GM19328 (cell line): ENCODE results near the gene PIN1.
A peak's percentile ranks its signal among the peaks of the same experiment; 100 is the strongest.
"Not testable (repeated sequence)": the region's sequence is repeated elsewhere in the genome, so short reads cannot be mapped to it uniquely, and the experiment has no call there.

Experiments
- ATAC-seq: cut with Tn5 transposase; IDR thresholded peaks from one replicate; pipeline ENCODE4 v1.9.1; 2021; ENCODE audit warnings: mild to moderate bottlenecking, moderate library complexity; ENCODE audit not compliant: unreplicated experiment

The PIN1 gene

DNA sequence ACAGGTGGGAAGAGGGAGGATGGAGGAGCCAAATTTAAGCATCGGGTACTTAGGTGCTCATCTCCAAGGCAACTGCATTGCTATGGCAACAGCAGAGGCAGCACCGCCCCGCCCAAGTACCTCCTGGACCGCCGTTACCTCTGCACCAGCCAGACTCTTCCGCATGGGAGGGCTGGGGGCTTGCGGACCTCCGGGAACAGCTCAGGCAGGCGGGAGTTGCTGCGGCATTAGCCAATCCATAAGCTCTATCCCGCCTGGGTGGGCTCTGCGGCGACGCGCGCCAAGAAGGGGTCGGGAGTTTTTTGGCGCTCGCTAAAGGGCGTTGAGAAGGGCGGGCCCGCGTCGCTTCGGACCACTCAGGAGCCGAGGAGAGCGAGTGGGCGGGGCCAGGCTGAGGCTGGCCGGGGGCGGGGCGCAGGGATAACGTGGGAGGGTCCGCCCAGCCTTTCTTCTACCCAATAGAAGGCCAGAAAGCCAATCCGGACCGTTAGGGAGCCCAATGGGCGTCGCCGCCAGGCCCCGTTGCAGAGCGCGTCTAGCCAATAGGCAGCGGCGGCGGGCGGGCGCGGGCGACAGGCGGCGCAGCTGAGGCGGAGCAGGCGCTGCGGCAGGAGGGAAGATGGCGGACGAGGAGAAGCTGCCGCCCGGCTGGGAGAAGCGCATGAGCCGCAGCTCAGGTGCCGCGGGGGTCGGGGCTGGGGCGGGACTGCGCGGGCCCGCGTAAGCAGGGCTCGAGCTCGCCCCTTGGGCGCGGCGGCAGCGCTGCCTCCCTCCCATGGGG is at the start of gene PIN1:
PIN1 (plus strand) TSS at position 593 of the 781 bp plus-strand sequence; CDS start at position 620, 27 bp downstream.
- ATAC-seq, result peak; percentile 97

DNA sequence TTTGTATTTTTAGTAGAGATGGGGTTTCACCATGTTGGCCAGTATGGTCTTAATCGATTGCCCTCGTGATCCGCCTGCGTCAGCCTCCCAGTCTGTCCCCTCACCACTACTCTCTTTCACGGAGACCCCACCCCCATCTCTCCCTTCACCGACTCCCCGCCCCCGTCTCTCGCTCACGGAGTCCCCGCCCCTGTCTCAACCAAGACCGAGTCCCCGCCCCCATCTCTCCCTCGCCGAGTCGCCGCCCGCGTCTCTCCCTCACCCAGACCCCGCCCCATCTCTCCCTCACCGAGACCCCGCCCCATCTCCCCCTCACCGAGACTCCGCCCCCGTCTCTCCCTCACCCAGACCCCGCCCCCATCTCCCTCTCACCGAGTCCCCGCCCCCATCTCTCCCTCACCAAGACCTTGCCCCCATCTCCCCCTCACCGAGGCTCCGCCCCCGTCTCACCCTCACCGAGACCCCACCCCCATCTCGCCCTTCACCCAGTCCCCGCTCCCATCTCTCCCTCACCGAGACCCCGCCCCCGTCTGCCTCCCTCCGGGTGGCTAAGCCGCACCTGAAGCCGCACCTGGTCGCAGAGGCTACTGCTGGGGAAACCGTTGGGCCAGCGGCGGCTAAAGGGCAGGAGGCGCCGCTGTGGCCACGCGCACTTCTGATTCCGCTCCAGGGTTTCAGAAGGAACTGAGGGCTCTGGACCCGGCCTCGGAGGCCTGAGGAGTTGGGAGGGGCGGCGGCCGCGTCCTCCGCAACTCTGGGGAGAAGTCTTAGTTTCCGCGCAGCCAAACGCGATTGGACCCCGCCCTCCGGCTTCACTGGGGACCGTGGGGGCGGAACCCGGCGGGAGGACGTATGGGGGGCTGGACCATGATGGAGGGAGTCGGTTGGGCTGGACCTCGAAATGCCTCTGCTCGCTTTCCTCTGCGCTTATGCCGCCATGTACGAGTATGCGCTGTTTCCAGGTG is 49.5 kb upstream of the PIN1 start:
- peak; percentile 67 for ATAC-seq

DNA sequence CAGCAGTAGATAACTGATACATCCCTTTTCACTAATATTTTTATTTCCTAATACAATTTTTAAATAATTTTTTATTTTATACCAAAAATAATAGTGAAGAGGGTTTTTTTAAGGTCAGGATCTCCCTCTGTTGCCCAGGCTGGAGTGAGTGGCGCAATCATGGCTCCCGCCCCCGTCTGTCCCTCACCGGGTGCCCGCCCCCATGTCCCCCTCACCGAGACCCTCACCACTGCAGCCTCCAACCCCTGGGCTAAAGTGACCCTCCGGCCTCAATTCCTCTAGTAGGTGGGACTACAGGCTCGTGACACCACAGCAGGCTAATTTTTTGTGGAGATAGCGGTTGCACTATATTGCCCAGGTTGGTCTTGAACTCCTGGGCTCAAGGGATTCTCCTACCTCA is 48.8 kb upstream of the PIN1 start:
- no peak for ATAC-seq

DNA sequence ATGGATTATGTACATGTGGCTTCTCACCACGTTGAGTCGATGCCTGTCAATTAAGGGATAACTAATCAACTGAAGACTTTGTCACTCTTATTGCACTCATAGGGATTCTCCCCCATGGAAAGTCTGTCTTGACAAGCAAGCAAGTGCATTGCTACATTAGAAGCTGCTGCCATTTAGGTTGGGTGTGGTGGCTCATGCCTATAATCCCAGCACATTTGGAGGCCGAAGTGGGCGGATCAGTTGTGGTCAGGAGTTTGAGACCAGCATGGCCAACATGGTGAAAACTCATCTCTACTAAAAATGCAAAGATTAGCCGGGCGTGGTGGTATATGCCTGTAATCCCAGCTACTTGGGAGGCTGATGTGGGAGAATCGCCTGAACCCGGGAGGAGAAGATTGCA is 48.3 kb upstream of the PIN1 start:
- ATAC-seq, result no peak

DNA sequence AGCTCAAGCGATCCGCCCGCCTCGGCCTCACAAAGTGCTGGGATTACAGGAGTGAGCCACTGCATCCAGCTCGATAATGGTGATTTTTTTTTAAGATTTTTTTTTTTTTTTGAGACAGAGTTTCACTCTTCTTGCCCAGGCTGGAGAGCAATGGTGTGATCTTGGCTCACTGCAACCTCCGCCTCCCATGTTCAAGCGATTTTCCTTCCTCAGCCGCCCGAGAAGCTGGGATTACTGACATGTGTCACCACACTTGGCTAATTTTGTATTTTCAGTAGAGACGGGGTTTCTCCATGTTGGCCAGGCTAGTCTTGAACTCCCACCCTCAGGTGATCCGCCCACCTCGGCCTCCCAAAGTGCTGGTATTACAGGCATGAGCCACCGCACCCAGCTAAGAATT is 46.5 kb upstream of the PIN1 start:
- not testable (repeated sequence) for ATAC-seq

DNA sequence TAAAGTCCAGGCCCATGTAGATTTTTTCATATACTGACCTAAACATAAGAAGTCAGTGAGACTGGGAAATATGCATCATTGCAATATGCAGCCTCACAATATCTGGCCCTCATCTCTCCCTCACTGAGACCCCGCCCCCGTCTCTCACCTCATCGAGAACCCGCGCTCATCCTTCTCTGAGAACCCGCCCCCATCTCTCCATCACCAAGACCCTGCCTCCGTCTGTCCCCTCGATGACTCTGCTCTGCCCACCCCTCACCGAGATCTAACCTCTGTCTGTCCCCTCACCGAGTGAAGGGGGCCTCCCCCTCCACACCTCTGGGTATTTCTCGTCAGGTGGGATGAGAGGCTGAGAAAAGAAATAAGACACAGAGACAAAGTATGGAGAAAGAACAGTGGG is 46.1 kb upstream of the PIN1 start:
- ATAC-seq, result no peak

DNA sequence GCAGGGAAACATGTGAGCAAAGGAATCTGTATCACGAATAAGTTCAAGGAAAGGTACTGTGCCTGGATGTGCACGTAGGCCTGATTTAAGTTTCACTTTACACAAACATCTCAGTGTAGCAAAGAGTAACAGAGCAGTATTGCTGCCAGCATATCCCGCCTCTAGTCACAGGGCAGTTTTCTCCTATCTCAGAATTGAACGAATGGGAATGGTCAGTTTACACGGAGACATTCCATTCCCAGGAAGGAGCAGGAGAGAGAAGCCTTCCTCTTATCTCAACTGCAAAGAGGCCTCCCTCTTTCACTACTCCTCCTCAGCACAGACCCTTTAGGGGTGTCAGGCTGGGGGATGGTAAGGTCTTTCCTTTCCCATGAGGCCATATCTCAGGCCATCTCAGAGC is 45.5 kb upstream of the PIN1 start:
- ATAC-seq, result not testable (repeated sequence)

DNA sequence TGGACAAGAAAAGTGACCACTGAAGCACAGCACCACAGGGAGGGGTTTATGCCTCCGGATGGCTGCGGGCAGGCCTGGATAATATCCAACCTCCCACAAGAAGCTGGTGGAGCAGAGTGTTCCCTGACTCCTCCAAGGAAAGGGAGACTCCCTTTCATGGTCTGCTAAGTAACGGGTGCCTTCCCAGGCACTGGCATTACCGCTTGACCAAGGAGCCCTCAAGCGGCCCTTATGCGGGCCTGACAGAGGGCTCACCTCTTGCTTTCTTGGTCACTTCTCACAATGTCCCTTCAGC is 44.1 kb upstream of the PIN1 start:
- ATAC-seq, result not testable (repeated sequence)

DNA sequence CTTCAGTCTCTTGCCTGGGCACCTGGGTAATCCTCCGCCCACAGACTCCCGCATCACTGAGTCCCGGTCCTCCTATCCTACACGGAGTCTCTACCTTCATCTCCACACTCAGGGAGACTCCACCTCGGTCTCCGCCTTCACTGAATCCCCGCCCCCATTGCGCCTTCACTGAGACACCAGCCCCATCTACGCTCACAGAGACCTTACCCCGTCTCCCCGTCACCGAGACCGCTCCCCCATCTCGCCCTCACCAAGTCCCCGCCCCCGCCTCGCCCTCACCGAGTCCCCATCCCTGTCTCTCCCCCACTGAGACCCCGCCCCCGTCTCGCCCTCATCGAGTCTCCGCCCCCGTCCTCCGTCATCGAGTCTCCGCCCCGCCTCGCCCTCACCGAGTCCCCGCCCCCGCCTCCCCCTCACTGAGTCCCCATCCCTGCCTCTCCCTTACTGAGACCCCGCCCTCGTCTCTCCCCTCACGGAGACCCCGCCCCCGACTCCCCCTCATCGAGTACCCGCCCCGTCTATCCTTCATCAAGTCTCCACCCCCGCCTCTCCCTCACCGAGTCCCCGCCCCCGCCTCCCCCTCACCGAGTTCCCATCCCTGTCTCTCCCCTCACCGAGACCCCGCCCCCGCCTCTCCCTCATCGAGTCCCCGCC is 43.4 kb upstream of the PIN1 start:
- ATAC-seq, result no peak

DNA sequence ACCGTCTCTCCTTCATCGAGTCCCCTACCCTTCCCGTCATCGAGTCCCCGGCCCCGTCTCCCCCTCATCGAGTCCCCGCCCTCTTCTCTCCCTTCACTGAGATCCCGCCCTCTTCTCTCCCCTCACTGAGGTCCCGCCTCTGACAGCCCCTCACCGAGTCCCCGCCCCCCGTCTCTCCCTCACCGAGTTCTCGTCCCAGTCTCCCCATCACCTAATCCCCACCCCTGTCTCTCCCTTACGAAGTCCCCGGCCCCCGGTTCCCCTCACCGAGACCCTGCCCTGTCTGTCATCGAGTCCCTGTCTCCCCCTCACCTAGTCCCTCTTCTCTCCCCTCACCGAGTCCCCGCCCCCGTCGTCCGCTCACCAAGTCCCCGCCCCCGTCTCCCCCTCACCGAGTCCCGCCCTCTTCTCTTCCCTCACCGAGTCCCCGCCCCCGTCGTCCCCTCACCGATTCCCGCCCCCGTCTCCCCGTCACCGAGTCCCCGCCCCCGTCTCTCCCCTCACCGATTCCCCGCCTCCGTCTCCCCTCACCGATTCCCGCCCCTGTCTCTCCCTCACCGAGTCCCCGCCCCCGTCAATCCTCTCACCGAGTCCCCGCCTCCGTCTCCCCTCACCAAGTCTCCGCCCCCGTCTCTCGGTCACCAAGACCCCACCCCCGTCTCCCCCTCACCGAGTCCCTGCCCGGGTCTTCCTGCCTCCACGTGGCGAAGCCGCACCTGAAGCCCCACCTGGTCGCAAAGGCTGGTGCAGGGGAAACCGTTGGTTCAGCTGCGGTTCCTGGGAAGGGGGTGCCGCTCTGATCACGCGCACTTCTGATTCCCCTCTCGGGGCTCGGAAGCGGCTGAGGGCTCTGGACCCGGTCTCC is 42.7 kb upstream of the PIN1 start:
- no peak for ATAC-seq

DNA sequence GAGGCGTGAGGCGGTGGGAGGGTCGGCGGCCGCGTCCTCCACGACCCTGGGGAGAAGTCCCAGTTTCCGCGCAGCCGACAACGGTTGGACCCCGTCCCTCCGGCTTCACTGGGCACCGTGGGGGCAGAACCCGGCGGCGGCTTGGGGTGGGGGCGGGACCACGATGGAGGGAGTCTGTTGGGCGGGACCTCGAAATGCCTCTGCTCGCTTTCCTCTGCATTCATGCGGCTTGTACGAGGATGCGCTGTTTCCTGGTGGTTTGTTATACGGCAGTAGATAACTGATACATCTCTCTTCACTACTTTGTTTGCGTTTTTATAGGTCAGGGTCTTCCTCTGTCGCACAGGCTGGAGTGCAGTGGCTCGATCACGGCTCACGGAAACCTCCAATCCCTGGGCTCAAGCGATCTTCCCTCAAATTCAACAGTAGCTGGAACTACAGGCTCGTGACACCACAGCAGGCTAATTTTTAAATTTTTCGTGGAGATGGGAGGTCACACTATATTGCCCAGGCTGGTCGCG is 42.0 kb upstream of the PIN1 start:
- no peak for ATAC-seq

DNA sequence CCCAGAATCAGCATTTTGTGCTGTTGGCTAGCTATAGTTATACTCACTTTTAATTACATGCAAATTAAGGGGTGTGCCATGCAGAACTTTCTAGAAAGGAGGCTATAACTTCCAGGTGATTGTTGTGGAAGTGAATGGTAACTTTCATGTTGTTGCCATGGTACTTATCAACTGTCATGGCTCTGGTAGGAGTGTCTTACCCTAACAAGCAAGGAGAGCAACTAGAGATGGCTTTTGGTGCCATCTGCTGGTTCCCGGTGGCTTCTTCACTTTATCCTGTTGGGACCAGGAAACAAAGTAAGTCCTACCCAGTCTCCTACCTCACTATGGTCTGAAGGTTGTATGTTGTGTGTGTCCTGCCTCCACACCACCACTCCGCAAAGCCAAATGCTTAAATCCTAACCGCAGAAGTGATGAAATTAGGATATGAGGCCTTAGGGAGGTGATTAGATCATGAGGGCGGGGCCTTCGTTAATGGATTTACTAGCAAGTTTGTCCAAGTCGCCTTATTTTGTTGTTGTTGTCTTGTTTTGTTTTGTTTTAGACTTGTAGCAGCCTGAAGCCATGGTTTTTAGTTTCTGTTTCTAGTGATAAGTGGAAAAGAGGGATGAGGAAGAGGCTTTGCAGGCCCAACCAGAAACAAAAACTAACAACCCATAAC is 38.9 kb upstream of the PIN1 start:
- no peak for ATAC-seq

DNA sequence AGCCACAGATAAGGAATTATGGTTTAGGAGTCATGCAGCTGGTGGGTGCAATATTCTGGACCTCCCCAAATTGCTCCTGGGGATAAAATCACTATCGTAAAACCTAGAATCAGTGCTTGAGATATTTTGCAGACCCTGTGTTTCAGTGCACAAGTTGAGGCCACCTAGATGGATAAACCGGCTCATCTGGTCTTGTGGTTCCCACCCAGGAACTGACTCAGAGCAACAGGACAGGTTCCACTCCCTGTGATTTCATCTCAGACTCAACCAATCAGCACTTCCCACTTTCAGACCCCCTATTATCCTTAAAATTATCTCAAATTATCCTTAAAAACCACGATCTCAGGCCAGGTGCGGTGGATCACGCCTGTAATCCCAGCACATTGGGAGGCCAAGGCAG is 37.2 kb upstream of the PIN1 start:
- ATAC-seq, result no peak

DNA sequence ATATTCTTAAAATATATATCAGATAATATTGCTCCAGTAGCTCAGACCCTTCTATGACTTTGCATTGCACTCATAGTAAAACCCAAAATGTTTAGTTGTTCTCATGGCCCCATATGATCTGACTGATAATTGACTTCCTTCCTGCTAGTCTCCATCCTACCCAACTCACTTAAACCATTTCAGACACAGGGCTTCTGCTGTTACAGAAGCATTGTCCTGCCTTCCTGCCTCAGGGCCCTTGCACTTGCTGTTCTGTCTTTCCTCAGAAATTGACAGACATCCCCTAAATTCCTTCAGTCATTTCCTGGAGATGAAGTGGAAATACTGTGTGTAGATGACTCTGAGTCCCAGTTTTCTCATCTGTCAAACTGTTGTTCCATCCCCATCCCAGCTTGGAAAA is 36.0 kb upstream of the PIN1 start:
- ATAC-seq, result no peak

DNA sequence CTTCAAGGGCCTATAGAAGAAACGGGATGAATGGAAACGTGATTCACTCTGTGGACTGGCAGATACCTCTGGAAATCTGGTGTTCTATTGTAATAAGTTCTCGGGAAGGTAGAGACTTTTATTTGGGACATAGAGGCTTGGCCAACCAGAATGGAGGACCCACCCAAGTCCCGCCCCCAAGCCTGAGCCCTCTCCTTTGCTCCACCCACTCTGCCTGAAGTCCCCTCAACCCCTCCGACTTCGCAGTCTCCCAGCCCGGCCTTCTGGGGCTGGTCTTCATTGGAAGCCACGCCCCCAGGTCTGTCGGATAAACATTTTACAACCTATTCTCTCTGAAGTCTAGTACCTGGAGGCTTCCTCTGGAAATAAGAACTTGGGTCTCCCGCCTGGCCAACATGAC is 33.1 kb upstream of the PIN1 start:
- ATAC-seq, result no peak

DNA sequence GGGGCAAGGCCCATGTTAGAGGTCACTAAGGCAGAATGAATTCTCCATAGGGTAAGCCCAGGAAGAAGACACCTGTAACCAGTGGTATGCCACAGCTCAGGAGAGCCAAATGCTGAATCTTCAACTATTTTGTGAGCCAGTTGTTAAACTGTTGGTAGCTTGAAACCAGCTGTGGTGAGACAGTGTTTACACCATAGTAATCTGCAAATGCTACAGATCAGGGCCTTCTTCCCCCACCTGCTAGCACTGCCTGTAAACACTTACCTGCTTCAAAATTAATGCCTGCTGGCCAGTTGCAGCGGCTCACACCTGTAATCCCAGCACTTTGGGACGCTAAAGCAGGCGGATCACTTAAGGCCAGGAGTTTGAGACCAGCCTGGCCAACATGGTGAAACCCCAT is 28.3 kb upstream of the PIN1 start:
- ATAC-seq, result no peak

DNA sequence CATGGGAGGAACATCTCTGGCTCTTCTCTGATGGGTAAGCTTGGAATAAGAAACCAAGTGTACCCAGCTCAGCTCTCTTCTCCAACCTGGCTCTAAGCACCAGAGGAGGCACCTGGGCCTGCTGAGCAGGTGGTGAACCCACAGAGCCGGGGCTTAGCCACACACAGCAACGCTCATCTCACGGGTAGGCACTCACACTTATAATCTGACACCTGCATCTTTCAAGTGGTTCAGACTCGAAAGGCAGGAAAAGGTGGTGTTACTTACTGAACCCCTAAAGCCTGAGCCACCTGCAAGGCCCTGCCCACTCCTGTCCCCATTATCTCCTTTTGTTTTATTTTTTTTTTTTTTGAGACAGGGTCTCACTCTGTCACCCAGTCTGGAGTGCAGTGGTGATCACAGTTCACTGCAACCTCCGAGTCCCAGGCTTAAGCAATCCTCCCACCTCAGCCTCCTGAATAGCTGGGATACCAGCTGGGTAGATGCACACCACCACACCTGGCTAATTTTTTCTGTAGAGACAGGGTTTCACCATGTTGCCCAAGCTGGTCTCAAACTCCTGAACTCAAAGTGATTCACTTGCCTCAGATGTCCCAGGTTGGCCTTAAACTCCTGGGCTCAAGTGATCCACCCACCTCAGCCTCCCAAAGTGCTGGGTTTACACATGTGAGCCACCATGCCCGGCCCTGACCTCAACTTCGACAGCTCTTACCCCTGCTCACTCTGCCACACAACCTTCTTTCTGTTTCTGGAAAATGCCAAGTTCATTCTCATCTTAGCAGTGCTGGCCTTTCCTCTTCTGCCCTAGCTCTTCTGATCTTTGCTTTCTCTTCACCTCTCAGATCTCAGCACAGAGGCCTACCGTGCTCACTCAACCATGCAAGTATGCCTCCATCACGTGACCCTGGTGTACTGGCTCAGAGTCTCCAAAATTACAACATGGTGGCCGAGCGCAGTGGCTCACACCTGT is 26.0 kb upstream of the PIN1 start:
- no peak for ATAC-seq

DNA sequence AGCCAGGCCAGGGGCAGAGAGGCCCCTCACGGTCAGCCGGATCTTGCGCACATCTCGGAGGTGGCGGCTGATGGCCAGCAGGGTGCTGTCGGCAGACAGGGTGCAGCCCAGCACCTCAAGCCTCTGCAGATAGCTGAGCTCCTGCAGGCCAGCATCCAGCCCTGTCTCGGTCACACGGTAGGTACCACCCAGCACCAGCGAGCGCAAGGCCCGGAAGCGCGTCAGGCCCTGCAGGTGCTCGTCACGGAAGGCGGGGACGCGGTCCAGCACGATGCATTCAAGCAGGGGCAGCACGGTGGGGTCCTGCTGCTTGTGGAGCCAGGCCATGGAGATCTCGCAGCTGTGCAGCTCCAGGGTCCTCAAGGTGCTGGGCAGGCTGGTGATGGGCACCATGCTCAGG is 24.0 kb upstream of the PIN1 start:
- ATAC-seq, result no peak
